ENCODE data around the gene PPP1R14B.

DNA sequence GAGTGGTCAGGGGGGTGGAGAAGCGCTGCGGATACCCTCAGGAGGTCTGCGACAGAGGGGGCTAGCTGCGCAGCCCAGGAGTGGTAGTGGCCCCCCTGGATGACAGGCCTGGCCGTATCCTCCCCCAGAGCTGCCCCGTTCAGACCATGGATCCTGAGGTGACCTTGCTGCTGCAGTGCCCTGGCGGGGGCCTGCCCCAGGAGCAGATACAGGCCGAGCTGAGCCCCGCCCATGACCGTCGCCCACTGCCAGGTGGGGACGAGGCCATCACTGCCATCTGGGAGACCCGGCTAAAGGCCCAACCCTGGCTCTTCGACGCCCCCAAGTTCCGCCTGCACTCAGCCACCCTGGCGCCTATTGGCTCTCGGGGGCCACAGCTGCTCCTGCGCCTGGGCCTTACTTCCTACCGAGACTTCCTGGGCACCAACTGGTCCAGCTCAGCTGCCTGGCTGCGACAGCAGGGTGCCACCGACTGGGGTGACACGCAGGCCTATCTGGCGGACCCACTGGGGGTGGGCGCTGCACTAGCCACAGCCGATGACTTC is 20.2 kb downstream of the PPP1R14B start:
- TF ChIP-seq, protein P1, sequence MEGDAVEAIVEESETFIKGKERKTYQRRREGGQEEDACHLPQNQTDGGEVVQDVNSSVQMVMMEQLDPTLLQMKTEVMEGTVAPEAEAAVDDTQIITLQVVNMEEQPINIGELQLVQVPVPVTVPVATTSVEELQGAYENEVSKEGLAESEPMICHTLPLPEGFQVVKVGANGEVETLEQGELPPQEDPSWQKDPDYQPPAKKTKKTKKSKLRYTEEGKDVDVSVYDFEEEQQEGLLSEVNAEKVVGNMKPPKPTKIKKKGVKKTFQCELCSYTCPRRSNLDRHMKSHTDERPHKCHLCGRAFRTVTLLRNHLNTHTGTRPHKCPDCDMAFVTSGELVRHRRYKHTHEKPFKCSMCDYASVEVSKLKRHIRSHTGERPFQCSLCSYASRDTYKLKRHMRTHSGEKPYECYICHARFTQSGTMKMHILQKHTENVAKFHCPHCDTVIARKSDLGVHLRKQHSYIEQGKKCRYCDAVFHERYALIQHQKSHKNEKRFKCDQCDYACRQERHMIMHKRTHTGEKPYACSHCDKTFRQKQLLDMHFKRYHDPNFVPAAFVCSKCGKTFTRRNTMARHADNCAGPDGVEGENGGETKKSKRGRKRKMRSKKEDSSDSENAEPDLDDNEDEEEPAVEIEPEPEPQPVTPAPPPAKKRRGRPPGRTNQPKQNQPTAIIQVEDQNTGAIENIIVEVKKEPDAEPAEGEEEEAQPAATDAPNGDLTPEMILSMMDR (IDR thresholded peaks at IDR 0.05): no peak
- no peak for TF ChIP-seq POLR2A (IDR thresholded peaks at IDR 0.05)

Measured in thyroid gland (tissue), 4 donors.